Fibroblast of the aortic adventitia (primary cell): ENCODE measurements around the gene PROM1. TPM values are rescaled to one million over a fixed set of nuclear protein-coding genes. Genes with fewer than 3 reads are reported as not detected.

Experiments
- DNase-seq: peaks from one replicate; pipeline ENCODE4 v3.0.0-alpha.2; 2010; ENCODE audit warnings: low read depth
- H3K4me3 ChIP-seq: 2 replicates; pipeline ENCODE4 v1.5.1; 2011; ENCODE audit warnings: low read depth, mild to moderate bottlenecking, control low read depth, low read length, moderate library complexity
- total RNA-seq: library from RNA; depleted of rRNA; stranded (reverse); fragments of >200 nt; gene quantifications from 2 replicates; pipeline ENCODE4 v1.2.3, GENCODE V29; 2012; ENCODE audit warnings: low replicate concordance
- TF ChIP-seq, protein P1 (sequence below): IDR thresholded peaks from 2 replicates; pipeline ENCODE4 v1.5.1; 2011; ENCODE audit warnings: mild to moderate bottlenecking, low read length, control low read depth, inconsistent platforms; ENCODE audit not compliant: insufficient read depth

The PROM1 gene
- total RNA-seq, 1 donor = under 0.01 TPM

- DNase-seq = no peak
- TF ChIP-seq, protein P1, sequence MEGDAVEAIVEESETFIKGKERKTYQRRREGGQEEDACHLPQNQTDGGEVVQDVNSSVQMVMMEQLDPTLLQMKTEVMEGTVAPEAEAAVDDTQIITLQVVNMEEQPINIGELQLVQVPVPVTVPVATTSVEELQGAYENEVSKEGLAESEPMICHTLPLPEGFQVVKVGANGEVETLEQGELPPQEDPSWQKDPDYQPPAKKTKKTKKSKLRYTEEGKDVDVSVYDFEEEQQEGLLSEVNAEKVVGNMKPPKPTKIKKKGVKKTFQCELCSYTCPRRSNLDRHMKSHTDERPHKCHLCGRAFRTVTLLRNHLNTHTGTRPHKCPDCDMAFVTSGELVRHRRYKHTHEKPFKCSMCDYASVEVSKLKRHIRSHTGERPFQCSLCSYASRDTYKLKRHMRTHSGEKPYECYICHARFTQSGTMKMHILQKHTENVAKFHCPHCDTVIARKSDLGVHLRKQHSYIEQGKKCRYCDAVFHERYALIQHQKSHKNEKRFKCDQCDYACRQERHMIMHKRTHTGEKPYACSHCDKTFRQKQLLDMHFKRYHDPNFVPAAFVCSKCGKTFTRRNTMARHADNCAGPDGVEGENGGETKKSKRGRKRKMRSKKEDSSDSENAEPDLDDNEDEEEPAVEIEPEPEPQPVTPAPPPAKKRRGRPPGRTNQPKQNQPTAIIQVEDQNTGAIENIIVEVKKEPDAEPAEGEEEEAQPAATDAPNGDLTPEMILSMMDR = no peak
- no peak overlapping the region for H3K4me3 ChIP-seq
Observed at GRCh38 chr4:16070203-16070602, 13.6 kb downstream of the PROM1 start.

DNA sequence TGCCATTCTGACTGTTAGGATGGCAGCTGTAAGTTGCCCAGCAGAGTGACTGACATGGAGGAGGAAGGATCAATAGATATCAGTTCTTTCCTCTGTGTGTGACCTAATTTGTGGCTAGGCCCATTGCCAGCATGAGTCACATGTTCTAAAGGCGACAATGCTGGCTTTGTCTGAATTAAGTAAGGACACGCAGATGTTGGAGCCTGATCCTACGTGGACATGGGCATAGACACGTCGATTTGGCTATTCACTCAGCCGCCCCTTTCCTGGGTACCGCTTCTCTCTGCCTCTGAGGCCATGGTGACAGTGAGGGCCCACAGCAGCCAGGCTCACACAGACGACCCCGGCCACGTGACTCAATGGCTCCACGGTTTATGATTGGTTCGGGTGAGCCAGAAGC is 16.3 kb downstream of the PROM1 start:
- DNase-seq = no peak
- TF ChIP-seq, protein P1 = no peak
- H3K4me3 ChIP-seq = no peak overlapping the region

GRCh38 chr4:16066586-16067128 is 17.2 kb downstream of the PROM1 start:
- no peak for DNase-seq
- TF ChIP-seq, protein P1 = no peak
- no peak overlapping the region for H3K4me3 ChIP-seq

DNA sequence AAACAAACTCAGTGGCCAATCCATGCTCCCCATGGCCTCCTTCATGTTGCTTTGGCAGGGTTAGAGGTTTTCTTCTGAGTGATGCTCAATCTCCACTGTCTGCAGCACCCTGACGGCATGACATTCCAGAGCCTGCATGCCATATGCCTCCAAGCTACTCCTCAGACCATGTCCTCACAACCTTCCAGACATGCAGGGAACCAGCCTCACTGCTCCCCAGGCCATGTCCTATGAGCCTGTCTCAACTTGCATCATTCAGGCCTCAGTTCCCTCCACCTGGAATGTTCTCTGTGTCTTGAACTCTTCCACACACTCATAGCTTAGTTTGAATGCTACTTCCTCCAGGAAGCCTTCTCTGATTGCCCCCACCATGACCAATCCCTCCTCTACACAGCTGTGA is 18.8 kb downstream of the PROM1 start:
- TF ChIP-seq, protein P1 = no peak
- no peak overlapping the region for H3K4me3 ChIP-seq
- no peak for DNase-seq

GRCh38 chr4:16062601-16063000 is 21.2 kb downstream of the PROM1 start:
- no peak for DNase-seq
- H3K4me3 ChIP-seq = no peak overlapping the region
- TF ChIP-seq, protein P1 = no peak

- TF ChIP-seq, protein P1 = no peak
- no peak for DNase-seq
- no peak overlapping the region for H3K4me3 ChIP-seq
Observed at GRCh38 chr4:16056681-16057385, 27.0 kb downstream of the PROM1 start.

DNA sequence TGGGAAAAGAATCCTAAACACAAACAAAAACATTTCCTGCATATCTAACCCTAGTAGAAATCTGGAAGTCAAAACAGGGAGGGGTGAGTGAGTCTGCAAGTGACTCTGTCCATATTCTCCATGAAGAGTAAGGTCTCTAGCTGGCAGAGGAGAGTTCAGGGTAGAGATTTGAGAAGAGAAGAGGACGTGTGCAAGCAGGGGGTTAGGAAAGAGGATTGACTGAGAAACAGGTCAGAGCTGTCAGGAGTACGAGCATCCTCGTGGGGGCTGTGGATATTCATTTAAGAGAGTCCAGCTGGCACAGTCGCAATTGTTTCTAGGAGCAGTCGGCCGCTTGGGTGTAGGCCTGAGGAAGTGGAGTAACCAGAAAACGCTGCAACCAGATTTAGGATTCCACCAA is 27.9 kb downstream of the PROM1 start:
- no peak for DNase-seq
- TF ChIP-seq, protein P1 = no peak
- H3K4me3 ChIP-seq = no peak overlapping the region
